Neural cell (in vitro differentiated cells): ENCODE results near the gene BTBD9. TPM values are rescaled to one million over a fixed set of nuclear protein-coding genes. Genes with fewer than 3 reads are reported as not detected.

Source experiments
- H2AFZ ChIP-seq: fragments of 200-600, 300-800 bp; sonication (generic), shearing (Covaris generic); 2 replicates; pipeline ENCODE4 v1.6.0; 2014; ENCODE audit warnings: low read depth, mild to moderate bottlenecking, antibody characterized with exemption, low read length, moderate library complexity
- H3F3A ChIP-seq: fragments of 200-600 bp; shearing (Covaris generic); 2 replicates; pipeline ENCODE4 v1.6.1; 2016; ENCODE audit warnings: mild to moderate bottlenecking, moderate library complexity, mixed read lengths, antibody characterized with exemption, low read length; ENCODE audit not compliant: insufficient read depth, poor library complexity, severe bottlenecking
- H3K27ac ChIP-seq: fragments of 200-600, 300-800 bp; sonication (generic), shearing (Covaris generic); 2 replicates; pipeline ENCODE4 v1.5.1; 2014; ENCODE audit warnings: mild to moderate bottlenecking, low read length, moderate library complexity
- H3K27me3 ChIP-seq: fragments of 300-800, 200-600 bp; sonication (generic), shearing (Covaris generic); 2 replicates; pipeline ENCODE4 v1.6.0; 2014; ENCODE audit warnings: mild to moderate bottlenecking, low read depth, low read length, moderate library complexity; ENCODE audit not compliant: insufficient read depth
- H3K36me3 ChIP-seq: fragments of 300-800, 200-600 bp; sonication (generic), shearing (Covaris generic); 2 replicates; pipeline ENCODE4 v1.5.1; 2014; ENCODE audit warnings: mild to moderate bottlenecking, antibody characterized with exemption, low read length, moderate library complexity; ENCODE audit not compliant: insufficient read depth
- H3K4me2 ChIP-seq: fragments of 300-800, 200-600 bp; sonication (generic), shearing (Covaris generic); 2 replicates; pipeline ENCODE4 v1.6.0; 2014; ENCODE audit warnings: mild to moderate bottlenecking, low read length
- H3K4me3 ChIP-seq: fragments of 300-800, 200-600 bp; sonication (generic), shearing (Covaris generic); 2 replicates; pipeline ENCODE4 v1.5.1; 2014; ENCODE audit warnings: mild to moderate bottlenecking, low read length, moderate library complexity
- H3K79me2 ChIP-seq: fragments of 200-600 bp; shearing (Covaris generic); replicated peaks from 2 replicates; pipeline ENCODE4 v1.6.0; 2014; ENCODE audit warnings: mild to moderate bottlenecking, low read length, moderate library complexity; ENCODE audit not compliant: insufficient read depth
- H3K9ac ChIP-seq: fragments of 300-800, 200-600 bp; sonication (generic), shearing (Covaris generic); 2 replicates; pipeline ENCODE4 v1.6.1; 2016; ENCODE audit warnings: mild to moderate bottlenecking, low read length, mixed read lengths
- H3K9me2 ChIP-seq: fragments of 200-600 bp; shearing (Covaris generic); 2 replicates; pipeline ENCODE4 v1.6.1; 2016; ENCODE audit warnings: mild to moderate bottlenecking, low read length, mixed read lengths; ENCODE audit not compliant: insufficient read depth
- H3K9me3 ChIP-seq: fragments of 200-600, 300-800 bp; sonication (generic), shearing (Covaris generic); 2 replicates; pipeline ENCODE4 v1.6.1; 2016; ENCODE audit warnings: mild to moderate bottlenecking, mixed run types, low read length, moderate library complexity, mixed read lengths
- H4K20me1 ChIP-seq: fragments of 200-600 bp; shearing (Covaris generic); 2 replicates; pipeline ENCODE4 v1.6.1; 2016; ENCODE audit warnings: mild to moderate bottlenecking, mixed run types; ENCODE audit not compliant: insufficient read depth
- EP300 ChIP-seq: fragments of 450-650 bp; conservative IDR thresholded peaks from 2 replicates; pipeline ENCODE4 v1.6.1; 2014; ENCODE audit warnings: antibody characterized with exemption, mild to moderate bottlenecking, moderate library complexity; ENCODE audit not compliant: poor library complexity, severe bottlenecking
- EZH2 ChIP-seq: fragments of 200-600, 300-800 bp; shearing (Covaris generic), sonication (generic); IDR thresholded peaks from 2 replicates; pipeline ENCODE4 v1.6.1; 2014; ENCODE audit warnings: antibody characterized with exemption, low read length, borderline replicate concordance, mild to moderate bottlenecking; ENCODE audit not compliant: insufficient read depth, poor library complexity, severe bottlenecking
- MXI1 ChIP-seq: fragments of 450-650 bp; conservative IDR thresholded peaks from 2 replicates; pipeline ENCODE4 v1.6.1; 2014; ENCODE audit warnings: antibody characterized with exemption, mild to moderate bottlenecking; ENCODE audit not compliant: poor library complexity, severe bottlenecking
- POLR2AphosphoS5 ChIP-seq: IDR thresholded peaks from 2 replicates; pipeline ENCODE4 v1.6.1; 2012
- RAD21 ChIP-seq: fragments of 450-650 bp; conservative IDR thresholded peaks from 2 replicates; pipeline ENCODE4 v1.6.1; 2014; ENCODE audit warnings: antibody characterized with exemption, mild to moderate bottlenecking, moderate library complexity
- SMC3 ChIP-seq: fragments of 450-650 bp; conservative IDR thresholded peaks from 2 replicates; pipeline ENCODE4 v1.6.1; 2014; ENCODE audit warnings: antibody characterized with exemption, mild to moderate bottlenecking, moderate library complexity; ENCODE audit not compliant: poor library complexity
- TAF1 ChIP-seq: IDR thresholded peaks from 2 replicates; pipeline ENCODE4 v1.6.1; 2012; ENCODE audit warnings: low read depth
- polyA plus RNA-seq: library from polyadenylated mRNA; depleted of rRNA; stranded (reverse); fragments of >200 nt; gene quantifications from 2 replicates; pipeline ENCODE4 v1.2.3, GENCODE V29; 2014
- TF ChIP-seq, protein P1 (sequence below): fragments of 450-650 bp; IDR thresholded peaks from 2 replicates; pipeline ENCODE4 v1.5.1; 2014; ENCODE audit warnings: antibody characterized with exemption, mild to moderate bottlenecking, moderate library complexity; ENCODE audit not compliant: poor library complexity, severe bottlenecking
- TF ChIP-seq, protein P2 (sequence below): IDR thresholded peaks from 2 replicates; pipeline ENCODE4 v1.6.1; 2012; ENCODE audit warnings: borderline replicate concordance

Gene BTBD9
- polyA plus RNA-seq, 1 donor from 2014 or later, result 6.2 TPM

DNA sequence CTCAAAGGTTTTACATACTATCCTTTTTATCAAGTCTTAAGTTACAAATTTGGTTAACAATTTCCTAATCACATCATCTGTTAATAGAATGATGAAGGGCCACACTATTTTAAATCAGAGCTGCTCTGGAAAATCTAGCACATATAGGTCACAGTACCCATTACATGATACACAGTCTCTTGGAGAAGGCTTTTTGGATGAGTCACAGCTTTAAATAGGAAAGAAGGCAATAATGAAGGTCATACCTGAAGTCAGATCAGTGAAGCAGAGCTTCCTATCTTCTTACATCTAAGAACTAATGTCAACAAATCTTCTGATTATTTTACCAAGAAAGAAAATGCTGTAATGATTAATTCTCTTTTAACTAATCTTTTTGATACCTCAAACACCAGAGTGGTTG, 248.5 kb downstream of the BTBD9 start:
- no peak overlapping the region for H3K9ac ChIP-seq
- H3K79me2 ChIP-seq, result no peaks in the 10 kb centered on the region
- TF ChIP-seq, protein P1, sequence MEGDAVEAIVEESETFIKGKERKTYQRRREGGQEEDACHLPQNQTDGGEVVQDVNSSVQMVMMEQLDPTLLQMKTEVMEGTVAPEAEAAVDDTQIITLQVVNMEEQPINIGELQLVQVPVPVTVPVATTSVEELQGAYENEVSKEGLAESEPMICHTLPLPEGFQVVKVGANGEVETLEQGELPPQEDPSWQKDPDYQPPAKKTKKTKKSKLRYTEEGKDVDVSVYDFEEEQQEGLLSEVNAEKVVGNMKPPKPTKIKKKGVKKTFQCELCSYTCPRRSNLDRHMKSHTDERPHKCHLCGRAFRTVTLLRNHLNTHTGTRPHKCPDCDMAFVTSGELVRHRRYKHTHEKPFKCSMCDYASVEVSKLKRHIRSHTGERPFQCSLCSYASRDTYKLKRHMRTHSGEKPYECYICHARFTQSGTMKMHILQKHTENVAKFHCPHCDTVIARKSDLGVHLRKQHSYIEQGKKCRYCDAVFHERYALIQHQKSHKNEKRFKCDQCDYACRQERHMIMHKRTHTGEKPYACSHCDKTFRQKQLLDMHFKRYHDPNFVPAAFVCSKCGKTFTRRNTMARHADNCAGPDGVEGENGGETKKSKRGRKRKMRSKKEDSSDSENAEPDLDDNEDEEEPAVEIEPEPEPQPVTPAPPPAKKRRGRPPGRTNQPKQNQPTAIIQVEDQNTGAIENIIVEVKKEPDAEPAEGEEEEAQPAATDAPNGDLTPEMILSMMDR, result no peak
- TF ChIP-seq SMC3 (no peak), TAF1 (no peak), EZH2 (no peak), RAD21 (no peak), EP300 (no peak), MXI1 (no peak), POLR2AphosphoS5 (no peak)
- TF ChIP-seq, protein P2, sequence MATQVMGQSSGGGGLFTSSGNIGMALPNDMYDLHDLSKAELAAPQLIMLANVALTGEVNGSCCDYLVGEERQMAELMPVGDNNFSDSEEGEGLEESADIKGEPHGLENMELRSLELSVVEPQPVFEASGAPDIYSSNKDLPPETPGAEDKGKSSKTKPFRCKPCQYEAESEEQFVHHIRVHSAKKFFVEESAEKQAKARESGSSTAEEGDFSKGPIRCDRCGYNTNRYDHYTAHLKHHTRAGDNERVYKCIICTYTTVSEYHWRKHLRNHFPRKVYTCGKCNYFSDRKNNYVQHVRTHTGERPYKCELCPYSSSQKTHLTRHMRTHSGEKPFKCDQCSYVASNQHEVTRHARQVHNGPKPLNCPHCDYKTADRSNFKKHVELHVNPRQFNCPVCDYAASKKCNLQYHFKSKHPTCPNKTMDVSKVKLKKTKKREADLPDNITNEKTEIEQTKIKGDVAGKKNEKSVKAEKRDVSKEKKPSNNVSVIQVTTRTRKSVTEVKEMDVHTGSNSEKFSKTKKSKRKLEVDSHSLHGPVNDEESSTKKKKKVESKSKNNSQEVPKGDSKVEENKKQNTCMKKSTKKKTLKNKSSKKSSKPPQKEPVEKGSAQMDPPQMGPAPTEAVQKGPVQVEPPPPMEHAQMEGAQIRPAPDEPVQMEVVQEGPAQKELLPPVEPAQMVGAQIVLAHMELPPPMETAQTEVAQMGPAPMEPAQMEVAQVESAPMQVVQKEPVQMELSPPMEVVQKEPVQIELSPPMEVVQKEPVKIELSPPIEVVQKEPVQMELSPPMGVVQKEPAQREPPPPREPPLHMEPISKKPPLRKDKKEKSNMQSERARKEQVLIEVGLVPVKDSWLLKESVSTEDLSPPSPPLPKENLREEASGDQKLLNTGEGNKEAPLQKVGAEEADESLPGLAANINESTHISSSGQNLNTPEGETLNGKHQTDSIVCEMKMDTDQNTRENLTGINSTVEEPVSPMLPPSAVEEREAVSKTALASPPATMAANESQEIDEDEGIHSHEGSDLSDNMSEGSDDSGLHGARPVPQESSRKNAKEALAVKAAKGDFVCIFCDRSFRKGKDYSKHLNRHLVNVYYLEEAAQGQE, result no peak
- no peaks in the 10 kb centered on the region for H3K9me3 ChIP-seq
- H3F3A ChIP-seq, result no peaks in the 10 kb centered on the region
- H3K27ac ChIP-seq, result no peak overlapping the region
- no peaks in the 10 kb centered on the region for H3K27me3 ChIP-seq
- no peak overlapping the region for H2AFZ ChIP-seq
- H3K9me2 ChIP-seq, result no peaks in the 10 kb centered on the region
- H3K4me2 ChIP-seq, result no peak overlapping the region
- no peaks in the 10 kb centered on the region for H4K20me1 ChIP-seq
- H3K36me3 ChIP-seq, result no peaks in the 10 kb centered on the region
- no peak overlapping the region for H3K4me3 ChIP-seq

DNA sequence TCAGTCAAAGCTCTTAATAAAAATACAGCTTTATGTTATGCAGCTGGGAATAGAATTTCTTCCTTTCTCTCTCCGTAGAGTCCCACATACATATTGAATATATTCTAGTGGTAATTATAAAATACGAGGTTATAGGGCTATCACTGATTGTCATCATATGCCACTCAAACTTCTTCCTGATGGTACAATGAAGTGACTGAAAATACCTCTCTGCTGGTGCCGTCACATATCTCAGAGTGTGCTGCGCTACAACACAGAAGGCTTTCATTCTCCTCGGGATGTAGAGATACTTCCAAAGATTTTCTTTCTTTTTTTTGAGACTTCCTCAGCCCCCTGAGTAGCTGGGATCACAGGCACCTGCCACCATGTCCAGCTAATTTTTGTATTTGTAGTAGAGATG, 249.9 kb downstream of the BTBD9 start:
- H3K9me3 ChIP-seq, result no peaks in the 10 kb centered on the region
- H3K27ac ChIP-seq, result peak overlapping the region; percentile 50
- no peaks in the 10 kb centered on the region for H3K9me2 ChIP-seq
- no peaks in the 10 kb centered on the region for H3K27me3 ChIP-seq
- peak overlapping the region; percentile 1 for H3K9ac ChIP-seq
- H3K4me3 ChIP-seq, result peak overlapping the region; percentile 31
- H3K4me2 ChIP-seq, result peak overlapping the region; percentile 26
- H3K79me2 ChIP-seq, result no peaks in the 10 kb centered on the region
- no peak for TF ChIP-seq SMC3
- TF ChIP-seq TAF1, result no peak
- TF ChIP-seq, protein P1, result no peak
- TF ChIP-seq MXI1, result no peak
- TF ChIP-seq RAD21, result peak; percentile 7
- TF ChIP-seq, protein P2, result no peak
- TF ChIP-seq EP300, result peak; percentile 90
- no peak for TF ChIP-seq EZH2
- peak; percentile 76 for TF ChIP-seq POLR2AphosphoS5
- no peak overlapping the region for H2AFZ ChIP-seq
- no peaks in the 10 kb centered on the region for H3F3A ChIP-seq
- H4K20me1 ChIP-seq, result no peaks in the 10 kb centered on the region
- H3K36me3 ChIP-seq, result no peaks in the 10 kb centered on the region
